Muscle of back (tissue), 11 donors: ENCODE results near the gene RIOK1. TPM values are rescaled to one million over a fixed set of nuclear protein-coding genes. Genes with fewer than 3 reads are reported as not detected.
A peak's percentile ranks its signal among the peaks of the same experiment; 100 is the strongest.
"Not testable (repeated sequence)": the region's sequence is repeated elsewhere in the genome, so short reads cannot be mapped to it uniquely, and the experiment has no call there.

Source experiments
- DNase-seq, 3 donors: peaks; one replicate each; pipeline versions ENCODE4 v3.0.0 to v3.0.0-alpha.2; 2013
- polyA plus RNA-seq, 10 donors: library from polyadenylated mRNA; unstranded; fragments of 120-200 nt; gene quantifications; one replicate each; pipeline ENCODE4 v1.2.1, GENCODE V29; 2013; ENCODE audit not compliant: insufficient read length in 10 of 10

Gene RIOK1
- polyA plus RNA-seq, 10 donors, result 21.2 to 28.7 (median 25.8) TPM

DNA sequence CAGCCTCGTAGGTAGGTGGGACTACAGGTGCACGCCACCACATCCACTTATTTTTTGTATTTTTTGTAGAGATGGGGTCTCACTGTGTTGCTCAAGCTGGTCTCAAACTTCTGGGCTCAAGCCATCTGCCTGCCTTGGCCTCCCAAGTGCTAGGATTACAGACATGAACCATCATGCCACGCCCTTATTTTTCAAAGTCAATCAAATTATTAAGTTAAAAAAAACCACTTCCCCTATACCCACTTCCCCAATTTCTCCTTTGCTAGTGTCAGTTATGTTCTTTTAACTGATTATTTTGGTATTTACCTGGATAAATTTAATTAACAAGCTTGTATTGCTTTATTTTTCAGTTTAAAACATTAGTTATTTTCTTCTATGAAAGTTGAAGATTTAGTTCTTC, 49.6 kb downstream of the RIOK1 start:
- no peak for DNase-seq

DNA sequence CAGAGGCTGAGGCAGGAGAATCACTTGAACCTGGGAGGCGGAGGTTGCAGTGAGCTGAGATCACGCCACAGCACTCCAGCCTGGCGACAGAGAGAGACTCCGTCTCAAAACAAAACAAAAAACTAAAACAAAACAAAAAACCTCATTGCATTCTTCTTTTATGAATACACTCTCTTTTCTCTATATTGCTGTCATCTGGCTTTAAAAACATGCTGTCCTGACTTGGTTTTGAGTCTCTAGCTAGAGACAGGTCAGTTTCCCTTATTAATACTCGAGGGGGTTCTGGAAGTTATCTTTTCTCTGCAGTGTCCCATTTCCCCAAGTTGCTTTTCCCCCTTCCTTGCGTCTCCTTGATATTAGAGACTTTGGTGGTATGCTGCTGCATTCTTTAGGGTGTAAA, 50.9 kb downstream of the RIOK1 start:
- DNase-seq, result no peak

DNA sequence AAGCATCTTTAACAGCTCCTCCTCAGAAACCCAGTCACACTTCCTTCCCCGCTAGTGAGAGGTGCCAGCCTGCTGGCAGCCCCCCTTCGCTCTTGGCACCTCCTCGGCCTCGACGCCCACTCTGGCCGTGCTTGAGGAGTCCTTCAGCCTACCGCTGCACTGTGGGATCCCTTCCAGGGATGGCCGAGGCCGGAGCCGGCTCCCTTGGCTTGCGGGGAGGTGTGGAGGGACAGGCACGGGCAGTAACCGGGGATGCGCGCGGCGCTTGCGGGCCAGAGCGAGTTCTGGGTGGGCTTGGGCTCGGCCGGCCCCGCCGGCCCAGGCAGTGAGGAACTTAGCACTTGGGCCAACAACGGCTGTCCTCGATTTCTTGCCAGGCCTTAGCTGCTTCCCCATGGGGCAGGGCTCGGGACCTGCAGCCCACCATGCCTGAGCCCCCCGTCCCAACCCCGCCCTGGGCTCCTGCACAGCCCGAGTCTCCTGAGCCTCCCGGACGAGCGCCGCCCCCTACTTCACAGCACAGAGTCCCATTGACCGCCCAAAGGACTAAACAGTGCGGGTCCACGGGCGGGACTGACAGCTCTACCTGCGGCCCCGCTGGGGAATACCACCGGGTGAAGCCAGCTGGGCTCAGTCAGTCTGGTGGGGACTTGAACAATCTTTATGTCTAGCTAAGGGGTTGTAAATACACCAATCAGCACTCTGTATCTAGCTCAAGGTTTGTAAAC, 51.6 kb downstream of the RIOK1 start:
- no peak for DNase-seq

DNA sequence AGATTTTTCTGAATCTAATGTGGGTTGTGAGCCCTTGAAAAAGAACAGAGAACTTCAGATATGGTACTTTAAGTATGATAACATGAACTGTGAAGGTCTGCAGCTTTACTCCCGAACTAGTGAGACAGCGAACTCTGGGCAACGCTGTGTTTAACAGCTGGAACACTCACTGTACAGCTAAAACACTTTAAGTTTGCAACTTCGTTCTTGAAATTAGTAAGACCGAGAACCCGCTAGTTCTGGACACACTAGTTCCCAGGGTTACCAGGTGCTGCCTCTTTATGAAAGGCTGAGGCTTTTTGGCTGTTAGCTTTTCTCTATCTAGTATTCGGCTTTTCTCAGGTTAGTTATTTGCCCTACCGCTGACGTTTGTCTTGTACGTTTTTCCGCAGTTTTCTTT, 52.9 kb downstream of the RIOK1 start:
- no peak for DNase-seq

DNA sequence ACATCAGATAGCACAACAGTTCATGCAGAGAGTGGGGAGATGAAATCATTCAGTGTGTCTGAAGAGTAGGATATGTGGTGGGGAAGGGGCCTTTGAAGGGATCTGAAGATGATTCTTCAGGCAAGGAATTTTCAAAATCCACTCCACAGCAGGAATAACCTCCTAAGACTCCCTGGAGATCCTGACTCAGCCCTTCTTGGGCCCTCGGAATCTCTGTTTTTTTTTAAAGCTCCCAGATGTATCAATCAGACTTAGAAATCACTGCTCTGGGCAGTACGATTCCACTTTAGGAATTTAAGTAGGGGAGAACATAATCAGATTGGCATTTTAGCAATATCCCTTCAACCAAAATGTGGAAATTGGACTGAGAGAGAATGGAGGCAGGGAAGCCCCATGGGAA, 55.5 kb downstream of the RIOK1 start:
- DNase-seq, result peak in 1 of 3 donors; percentile 60

DNA sequence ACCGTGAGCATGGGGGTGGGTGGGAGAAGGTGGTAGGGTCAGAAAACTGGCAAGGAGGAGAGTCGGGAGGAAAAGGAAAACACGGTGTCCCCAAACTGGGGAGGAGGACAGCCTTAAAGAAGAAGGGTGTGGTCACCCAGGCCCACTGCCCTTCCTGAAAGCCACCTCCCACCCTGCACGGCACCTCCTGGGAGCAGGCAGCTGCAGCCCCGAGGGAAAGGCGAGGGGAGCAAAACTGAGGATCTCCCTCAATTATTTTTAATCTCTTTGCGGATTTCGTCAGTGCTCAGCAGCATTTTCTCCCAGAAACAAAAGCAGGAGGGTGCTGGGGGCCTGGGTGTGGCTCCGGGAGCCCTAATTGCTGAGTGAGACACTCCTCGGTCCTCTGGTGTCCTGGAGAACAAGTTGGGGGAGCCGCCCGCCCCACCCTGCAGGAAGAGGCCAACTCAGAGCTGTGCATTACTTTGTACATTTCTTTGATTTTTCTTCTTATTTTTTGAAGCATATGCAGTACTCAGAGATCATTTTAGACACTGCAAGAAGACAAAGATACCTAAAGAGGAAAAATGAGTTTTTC, 56.4 kb downstream of the RIOK1 start:
- no peak for DNase-seq

DNA sequence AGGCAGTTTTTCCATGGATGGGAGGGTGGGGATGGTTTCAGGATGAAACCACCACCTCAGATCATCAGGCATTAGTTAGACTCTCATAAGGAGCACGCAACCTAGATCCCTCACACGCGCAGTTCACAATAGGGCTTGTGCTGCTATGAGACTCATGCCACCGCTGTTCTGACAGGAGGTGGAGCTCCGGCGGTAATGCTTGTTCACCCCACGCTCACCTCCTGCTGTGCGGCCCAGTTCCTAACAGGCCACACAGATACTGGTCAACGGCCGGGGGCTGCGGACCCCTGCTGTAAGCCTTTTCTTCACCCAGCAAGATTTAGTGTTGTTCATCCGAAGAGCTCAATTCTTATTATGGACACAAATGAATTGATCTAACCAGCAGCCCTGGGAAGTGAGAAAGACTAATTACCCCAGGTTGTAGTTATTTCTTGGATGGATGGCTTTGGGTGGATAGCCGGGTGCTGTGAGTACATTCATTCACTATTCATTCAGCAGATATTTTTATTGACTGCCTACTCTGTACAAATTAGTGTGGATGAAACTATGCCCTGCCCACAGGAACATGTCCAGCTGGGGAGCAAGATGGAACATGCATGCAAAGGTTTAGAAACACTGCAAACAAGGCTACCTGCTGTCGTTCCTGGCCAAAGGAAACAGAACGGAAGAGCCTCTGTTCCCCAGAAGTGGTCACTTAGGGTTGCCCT, 57.2 kb downstream of the RIOK1 start:
- no peak for DNase-seq

DNA sequence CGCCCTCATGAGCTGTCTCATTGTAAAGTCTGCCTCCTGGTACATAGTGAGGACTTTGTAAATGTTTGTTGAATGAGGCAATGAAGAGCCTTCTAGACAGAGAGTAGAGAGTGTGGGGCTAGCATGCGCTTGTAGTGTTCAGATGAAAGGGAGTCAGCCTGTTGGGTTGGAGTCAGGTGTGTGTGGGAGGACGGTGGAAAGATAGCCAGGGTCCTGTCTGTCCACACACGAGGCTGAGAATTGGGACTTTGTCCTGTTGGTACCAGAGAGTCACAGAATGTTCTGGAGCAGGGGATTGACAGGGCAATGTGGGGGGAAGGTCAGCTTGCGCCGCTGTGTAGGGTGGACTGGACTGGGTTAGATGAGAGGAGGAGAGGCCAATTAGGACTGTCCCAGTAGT, 58.6 kb downstream of the RIOK1 start:
- no peak for DNase-seq

DNA sequence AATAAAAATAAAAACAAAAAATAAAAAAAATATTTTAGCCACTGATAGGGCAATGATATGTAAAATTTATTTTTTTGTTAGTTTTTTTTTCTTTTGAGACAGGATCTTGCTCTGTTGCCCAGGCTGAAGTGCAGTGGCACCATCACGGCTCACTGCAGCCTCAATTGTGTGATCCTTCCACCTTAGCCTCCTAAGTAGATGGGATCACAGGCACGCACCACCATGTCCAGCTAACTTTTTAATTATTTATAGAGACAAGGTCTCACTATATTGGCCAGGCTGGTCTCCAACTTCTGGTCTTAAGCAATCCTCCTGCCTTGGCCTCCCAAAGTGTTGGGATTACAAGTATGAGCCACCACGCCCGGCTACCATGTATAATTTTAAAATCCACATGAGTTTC, 59.4 kb downstream of the RIOK1 start:
- no peak for DNase-seq

DNA sequence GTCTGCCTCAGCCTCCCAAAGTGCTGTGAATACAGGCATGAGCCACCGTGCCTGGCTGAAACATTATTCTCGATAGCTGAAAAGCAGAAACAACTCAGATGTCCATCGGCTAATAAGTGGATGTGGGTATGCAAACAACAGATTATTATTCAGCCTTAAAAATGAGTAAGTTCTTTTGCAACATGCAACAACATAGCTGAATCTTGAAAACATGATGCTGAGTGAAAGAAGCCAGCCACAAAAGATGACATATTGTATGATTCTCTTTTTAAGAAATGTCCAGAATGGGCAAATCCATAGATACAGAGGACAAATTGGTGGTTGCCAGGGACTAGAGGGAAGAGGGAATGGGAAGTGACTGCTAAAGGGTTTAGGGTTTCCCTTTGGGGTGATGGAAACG, 61.7 kb downstream of the RIOK1 start:
- no peak for DNase-seq

DNA sequence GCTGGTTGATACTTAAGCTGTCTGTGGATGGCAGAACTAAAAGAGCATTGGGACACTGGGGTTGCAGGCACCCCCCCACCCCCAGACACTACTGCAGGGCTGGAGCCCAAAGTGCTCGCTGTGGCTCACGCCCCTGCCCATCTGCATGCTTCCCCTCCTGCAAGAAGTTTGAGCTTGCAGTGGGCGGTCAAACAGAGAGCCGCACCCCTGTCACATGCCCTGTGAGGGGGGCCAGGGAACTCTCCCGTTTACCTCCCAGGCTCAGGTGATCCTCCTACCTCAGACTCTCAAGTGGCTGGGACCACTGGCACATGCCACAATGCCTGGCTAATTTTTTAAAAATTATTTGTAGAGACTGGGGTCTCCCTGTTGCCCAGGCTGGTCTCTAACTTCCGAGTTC, 63.3 kb downstream of the RIOK1 start:
- no peak for DNase-seq

DNA sequence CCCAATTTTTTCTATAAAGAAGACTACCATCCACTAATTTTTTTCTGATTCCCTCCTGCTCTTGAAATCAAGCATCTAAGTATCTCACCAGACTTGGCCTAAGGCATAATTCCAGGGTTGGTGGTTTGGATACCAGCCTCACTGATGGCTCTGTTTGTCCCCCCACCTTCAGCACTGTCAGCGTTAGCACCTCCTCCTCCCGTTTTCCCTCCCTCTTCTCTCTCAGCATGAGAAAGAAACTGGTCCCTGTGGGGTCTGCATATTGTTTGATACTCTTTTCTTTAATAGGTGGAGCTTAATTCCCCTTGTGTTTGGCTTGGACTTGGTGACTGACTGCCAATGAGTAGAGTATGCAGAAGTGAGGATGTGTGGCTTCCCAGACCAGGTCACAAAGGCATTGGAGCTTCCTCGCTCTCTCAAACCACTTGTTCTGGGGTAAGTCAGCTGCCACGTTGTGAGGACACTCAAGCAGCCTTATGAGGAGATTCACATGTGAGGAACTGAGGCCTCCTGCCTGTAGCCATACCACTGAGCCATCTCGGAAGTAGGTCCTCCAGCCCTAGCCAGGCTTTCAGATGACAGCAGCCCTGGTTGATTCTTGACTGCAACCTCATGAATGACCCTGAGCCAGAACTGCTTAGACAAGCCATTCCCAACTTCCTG, 65.2 kb downstream of the RIOK1 start:
- no peak for DNase-seq

DNA sequence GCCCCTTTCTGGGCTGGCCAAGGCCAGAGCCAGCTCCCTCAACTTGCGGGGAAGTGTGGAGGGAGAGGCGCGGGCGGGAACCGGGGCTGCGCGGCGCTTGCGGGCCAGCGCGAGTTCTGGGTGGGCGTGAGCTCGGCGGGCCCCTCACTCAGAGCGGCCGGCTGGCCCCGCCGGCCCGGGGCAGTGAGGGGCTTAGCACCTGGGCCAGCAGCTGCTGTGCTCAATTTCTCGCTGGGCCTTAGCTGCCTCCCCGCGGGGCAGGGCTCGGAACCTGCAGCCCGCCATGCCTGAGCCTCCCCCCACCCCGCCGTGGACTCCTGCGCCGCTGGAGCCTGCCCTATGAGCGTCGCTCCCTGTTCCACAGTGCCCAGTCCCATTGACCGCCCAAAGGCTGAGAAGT, 66.7 kb downstream of the RIOK1 start:
- DNase-seq, result not testable (repeated sequence)

DNA sequence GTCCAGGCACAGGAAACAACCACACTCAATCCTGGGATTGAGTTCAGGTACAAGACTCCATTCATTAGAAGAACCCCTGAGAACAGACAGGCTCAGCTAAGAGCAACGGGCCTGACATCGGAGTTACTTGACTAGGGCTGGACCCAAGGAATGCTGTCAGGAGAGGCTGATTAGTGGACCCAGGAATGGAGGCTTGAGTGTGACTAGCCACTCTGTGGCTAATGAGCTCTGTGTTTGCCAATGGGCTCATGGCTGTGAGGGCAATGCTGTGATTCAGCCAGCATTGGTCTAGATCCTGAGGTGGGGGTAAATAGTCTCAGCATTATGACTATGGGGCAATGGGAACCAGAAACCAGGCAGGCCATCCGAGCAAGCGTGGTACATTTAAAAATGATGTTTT, 71.8 kb downstream of the RIOK1 start:
- DNase-seq, result no peak

DNA sequence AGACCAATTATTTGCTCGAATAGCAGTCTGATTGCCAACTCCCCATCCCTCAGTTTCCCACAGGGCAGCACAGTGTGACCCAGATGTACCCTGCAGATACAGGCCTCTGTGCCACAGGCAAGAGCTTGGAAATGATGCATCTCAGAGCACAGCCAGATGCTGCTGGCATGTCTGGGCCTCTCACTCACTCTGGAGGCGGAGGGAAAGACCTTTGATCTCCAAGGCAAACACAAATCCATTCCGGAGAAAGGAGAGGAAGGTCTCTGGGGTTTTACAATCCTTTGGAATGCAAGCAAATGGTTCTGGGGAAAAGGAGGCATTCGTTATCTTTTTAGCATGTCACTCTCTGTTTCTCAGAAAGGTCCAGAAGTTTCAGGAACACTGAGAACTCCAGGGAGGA, 74.2 kb downstream of the RIOK1 start:
- no peak for DNase-seq

DNA sequence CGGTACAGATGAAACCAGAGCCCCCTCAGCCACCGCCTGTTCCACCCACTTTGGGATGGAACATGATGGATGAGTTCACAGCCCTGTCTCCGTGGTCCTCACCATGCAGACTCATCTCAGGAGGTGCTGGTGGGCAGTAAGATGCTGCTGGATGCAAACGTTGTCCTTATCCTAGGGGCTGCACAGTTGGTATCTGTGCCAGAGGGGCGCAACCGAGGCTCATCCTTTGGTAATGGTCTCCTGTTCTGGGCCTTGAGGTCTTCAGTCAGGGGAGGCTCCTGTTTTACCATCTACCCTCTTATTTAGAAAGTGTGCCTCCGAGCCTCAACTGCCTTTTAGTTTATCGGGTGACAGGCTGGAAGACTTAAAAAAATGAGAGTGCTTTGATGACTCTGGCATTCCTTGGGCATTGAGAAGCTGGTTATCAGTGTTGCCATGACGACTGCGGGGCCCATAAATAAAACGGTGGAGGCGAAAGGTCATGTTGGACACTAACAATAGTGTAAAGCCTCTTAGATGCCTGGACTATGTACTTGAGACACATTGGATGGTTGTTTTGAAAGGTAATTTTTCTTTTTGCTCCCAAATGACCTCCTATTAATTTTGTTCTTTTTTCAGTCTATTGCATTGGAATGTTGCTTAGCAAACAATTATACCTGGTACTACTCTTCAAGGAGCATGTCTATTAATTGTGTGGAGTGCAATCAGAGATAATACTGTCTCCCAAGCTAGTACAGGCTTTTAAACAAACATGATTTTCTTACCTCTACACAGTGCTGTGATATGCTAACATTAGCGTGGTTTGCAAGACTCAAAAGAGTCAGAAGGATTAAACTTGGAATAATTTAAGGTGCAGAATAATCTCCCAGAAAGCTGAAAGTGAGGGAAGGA, 77.6 kb downstream of the RIOK1 start:
- DNase-seq, result no peak

Other genes with a start within 250 kb of the RIOK1 start
- 100 to 1,000 TPM in 1 of 10 donors, 10 to 100 TPM in 9; 74.2 to 106 (median 92.2) TPM for gene SSR1, start 76.6 kb upstream of the RIOK1 start, polyA plus RNA-seq
- under 1 TPM in 4 of 10 donors, not detected in 6; 0.12 to 0.20 (median 0.13) TPM for gene CAGE1, start 66 bp upstream of the RIOK1 start, polyA plus RNA-seq
- 10 to 100 TPM in 2 of 10 donors, 1 to 10 TPM in 8; 1.8 to 89.6 (median 3.3) TPM for gene DSP, start 151.9 kb downstream of the RIOK1 start, polyA plus RNA-seq
- 10 to 100 TPM in 9 of 10 donors, 1 to 10 TPM in 1; 8.9 to 19.6 (median 13.6) TPM for gene SNRNP48, start 200.4 kb downstream of the RIOK1 start, polyA plus RNA-seq